ENCODE results near the gene OCRL. TPM values are rescaled to one million over a fixed set of nuclear protein-coding genes. Genes with fewer than 3 reads are reported as not detected.

The OCRL gene
- total RNA-seq, 1 experiment from 2014 or later, result 18.5 TPM

DNA sequence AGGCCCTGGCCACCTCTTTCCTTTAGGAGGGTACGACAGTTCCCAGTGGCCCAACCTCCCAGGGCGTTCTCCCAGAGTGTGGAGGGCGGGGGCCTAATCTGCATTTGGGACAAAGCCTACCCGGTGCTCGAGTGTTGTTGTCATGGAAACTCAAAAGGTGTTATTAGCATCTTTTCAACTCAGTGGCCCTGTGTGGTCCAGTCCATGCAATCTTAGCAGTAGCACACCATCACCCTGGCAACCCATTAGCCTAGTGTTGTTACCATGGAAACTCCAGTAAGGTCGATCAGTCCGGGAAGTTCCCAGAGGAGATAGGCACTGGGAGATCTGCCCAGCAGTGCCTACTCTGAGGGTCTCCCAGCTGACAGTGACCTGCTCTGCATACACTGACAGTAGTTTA is 94.5 kb downstream of the OCRL start:
- DNase-seq (ENCODE audit: low spot score), result no peak

DNA sequence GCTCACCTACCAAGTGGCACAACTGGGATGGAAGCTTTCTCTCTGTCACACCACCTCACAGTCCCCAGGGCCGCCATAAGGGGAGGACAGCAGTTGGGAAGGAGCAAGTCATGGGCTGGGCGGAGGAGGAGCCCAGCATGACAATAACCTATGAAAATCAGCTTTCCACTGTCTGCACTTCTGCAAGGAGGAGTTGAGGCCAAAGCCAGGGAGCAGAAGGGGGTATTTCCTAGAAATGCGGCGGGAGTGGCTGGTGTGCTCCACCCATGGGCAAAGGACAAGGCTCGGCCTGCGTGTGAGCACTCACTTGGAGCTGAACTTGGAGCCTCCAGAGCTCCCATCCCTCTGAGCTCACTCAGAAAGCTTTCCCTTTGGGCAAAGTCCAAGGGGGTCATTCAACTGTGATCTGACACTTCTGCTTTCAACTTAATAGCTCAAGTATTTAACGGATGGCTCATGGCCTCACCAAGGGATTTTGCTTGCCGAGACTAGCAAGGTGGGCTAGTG is 96.2 kb downstream of the OCRL start:
- no peak for DNase-seq (ENCODE audit: low spot score)

DNA sequence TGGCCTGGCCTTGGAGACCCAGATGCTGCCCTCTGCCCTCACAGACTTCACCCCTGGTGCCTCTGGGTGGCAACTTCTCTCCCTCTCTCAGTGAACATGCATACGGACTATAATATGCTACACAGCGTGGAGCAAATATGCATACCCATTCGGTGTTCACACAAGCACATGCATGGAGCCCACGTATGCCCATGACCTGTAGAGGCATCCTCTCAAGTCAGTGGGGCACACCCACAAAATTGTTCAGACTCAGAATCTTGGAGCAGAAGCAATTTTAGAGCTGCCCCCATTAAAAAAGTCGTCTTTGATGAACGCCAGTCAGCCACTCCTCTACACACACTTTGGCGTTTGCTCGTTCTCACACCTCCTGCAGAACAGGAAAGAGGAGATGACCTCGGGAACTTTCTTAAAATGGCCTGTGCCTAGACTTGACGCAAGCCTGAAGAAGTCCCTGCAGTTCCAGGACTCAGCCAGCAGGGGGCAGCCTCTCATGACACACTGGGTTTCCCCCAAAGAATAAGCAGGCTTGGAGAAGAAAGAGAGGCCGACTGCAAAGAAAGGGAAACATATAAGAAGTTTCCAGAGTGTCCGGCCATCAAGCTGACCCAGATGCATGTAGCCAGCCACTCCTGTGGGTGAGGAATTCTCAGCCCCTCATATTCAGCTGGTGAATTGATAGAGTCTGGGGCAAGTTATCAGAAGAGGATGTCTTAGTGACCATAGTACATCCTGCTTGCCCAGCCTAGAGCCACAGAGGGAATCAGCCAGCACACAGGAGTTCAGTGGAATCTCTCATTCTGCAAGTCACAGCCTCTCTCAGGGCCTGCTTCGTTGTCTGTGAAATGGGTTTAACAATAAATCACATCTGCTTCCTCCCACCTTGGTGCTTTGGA is 97.4 kb downstream of the OCRL start:
- peak; percentile 36 for DNase-seq (ENCODE audit: low spot score)

DNA sequence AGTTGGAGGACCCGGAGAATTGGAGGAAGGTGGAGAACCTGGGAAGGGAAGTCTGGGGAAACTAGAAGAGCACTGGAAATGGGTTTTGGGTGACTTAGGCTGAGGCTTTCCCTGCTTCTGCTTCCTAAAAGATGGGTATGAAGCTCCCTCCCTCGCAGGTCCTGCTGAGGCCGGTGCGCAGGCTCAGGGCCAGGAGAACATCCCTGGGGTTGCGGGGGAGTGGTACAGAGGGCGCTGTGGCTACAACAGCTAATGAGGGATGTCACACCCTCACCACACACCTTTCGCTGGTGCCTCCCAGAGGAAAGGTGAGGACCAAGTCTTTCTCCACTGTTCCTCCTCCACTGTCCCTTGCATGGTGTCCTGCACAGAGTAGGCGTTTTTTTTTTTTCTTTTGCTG is 98.9 kb downstream of the OCRL start:
- DNase-seq (ENCODE audit: low spot score), result no peak

DNA sequence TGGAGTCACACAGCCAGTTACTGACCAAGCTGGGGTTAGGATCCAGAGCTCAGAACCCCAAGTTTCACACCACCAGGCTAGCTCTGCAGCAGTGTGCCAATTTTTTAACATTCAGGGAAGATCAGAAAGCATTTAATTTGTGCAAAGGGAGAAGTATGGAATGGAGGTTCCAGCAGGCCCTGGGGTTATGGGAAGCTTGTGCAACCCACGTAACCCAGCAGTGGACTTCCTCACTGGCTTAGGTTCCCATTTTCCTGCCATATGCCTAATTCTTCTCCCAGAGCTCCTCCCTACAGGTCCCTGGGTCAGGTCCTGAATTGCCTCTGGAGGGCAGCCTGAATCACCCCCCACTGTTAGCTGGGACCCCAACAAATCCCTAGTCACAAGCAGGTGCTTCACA is 100.7 kb downstream of the OCRL start:
- no peak for DNase-seq (ENCODE audit: low spot score)

DNA sequence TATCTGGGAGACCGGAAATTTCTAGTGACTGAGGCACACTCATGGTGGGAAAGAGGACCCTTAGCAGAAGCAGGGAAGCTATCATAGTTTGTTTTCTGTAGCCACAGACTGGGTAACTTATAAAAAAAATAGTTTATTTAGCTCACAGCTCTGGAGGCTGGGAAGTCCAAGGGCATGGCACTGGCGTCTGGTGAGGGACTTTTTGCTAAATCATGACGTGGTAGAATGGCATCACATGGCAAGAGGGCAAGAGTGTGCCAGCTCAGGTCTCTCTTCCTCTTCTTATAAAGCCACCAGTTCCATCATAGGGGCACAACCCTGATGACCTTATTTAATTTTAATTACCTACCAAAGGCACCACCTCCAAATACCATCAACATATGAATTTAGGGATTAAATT is 101.4 kb downstream of the OCRL start:
- no peak for DNase-seq (ENCODE audit: low spot score)

DNA sequence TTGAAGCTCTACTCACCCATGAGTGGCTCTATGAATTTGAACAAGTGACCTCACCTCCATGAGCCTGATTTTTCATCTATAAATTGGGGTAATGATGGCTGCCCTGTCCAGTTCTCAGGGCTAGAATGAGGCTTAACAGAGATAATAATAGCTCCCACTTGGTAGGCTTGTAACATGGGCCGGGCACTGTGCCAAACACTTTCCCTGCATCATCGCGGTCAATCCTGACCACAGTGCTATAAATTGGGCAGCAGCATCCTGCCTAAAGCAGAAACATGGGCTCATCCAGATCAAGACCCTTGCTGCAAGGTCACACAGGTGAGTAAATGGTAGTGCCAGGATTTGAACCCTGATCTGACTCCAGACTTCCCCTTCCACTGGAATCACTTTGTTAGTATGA is 101.9 kb downstream of the OCRL start:
- DNase-seq (ENCODE audit: low spot score), result peak; percentile 19

Other genes with a start within 250 kb of the OCRL start
- 40.3 and 48.5 TPM in 2 replicates for gene SMARCA1, start 16.8 kb upstream of the OCRL start, total RNA-seq (2014; rRNA removed; shearing (Covaris generic))
- gene APLN, start 114.7 kb downstream of the OCRL start, total RNA-seq (2014; rRNA removed; shearing (Covaris generic)), result 0.19 and 0.74 TPM in 2 replicates
- 0.12 TPM in 1 of 2 replicates, not detected in the other for gene XPNPEP2, start 198.7 kb downstream of the OCRL start, total RNA-seq (2014; rRNA removed; shearing (Covaris generic))
- gene SASH3, start 239.7 kb downstream of the OCRL start, total RNA-seq (2014; rRNA removed; shearing (Covaris generic)), result not detected in 2 replicates

Measured in H4 (cell line).